NB4 (cell line): ENCODE measurements around the gene FOXA2.

Source experiments
- MYC ChIP-seq: IDR thresholded peaks from 2 replicates; pipeline ENCODE4 v1.6.1; 2011; ENCODE audit warnings: low read depth, low read length
- TF ChIP-seq, protein P1 (sequence below): IDR thresholded peaks from one replicate; pipeline ENCODE4 v1.5.1; 2012; ENCODE audit warnings: low read depth, low read length
- TF ChIP-seq, protein P2 (sequence below): IDR thresholded peaks from 2 replicates; pipeline ENCODE4 v1.6.1; 2011; ENCODE audit warnings: low read depth, low read length

DNA sequence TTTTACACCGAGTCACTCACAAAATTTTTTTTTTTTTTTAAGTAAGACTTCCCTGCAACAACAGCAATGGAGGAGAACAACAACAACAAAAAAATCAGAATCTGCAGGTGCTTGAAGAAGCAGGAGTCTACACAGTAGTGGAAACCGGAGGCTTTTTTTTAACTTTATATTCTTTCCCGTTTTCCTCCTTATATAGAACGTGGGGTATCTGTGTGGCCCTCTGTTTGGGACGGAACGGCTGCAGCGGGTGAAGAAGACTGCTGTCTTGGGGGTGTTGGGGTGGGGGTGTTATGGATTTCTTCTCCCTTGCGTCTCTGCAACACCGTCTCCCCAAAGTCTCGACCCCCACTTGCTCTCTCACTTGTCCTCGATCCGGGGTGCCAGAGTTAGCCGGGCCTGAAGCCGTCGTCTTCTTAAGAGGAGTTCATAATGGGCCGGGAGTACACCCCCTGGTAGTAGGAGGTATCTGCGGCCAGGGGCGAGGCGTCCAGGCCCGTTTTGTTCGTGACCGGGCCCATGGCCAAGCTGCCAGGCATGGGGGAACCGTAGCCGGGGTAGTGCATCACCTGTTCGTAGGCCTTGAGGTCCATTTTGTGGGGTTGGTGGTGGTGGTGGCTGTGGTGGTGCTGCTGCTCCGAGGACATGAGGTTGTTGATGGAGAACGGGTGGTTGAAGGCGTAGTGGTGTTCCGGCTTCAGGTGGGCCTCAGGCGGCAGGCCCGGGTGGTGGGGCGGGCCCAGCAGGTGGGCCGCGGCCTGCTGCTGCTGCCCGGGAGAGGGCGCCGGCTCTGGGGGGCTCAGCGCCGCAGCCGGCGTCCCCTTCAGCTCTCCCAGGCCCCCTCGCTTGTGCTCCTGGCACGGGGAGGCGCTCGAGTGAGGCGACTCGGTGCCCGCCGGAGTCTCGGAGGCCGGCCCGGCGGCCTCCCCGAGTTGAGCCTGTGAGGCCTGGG lies 2.7 kb downstream of the FOXA2 start:
- TF ChIP-seq, protein P1, sequence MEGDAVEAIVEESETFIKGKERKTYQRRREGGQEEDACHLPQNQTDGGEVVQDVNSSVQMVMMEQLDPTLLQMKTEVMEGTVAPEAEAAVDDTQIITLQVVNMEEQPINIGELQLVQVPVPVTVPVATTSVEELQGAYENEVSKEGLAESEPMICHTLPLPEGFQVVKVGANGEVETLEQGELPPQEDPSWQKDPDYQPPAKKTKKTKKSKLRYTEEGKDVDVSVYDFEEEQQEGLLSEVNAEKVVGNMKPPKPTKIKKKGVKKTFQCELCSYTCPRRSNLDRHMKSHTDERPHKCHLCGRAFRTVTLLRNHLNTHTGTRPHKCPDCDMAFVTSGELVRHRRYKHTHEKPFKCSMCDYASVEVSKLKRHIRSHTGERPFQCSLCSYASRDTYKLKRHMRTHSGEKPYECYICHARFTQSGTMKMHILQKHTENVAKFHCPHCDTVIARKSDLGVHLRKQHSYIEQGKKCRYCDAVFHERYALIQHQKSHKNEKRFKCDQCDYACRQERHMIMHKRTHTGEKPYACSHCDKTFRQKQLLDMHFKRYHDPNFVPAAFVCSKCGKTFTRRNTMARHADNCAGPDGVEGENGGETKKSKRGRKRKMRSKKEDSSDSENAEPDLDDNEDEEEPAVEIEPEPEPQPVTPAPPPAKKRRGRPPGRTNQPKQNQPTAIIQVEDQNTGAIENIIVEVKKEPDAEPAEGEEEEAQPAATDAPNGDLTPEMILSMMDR: no peak
- TF ChIP-seq, protein P2, sequence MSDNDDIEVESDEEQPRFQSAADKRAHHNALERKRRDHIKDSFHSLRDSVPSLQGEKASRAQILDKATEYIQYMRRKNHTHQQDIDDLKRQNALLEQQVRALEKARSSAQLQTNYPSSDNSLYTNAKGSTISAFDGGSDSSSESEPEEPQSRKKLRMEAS: no peak
- no peak for TF ChIP-seq MYC
